Large intestine (tissue), 3 donors: ENCODE data around the gene WNT3. TPM values are rescaled to one million over a fixed set of nuclear protein-coding genes. Genes with fewer than 3 reads are reported as not detected.

Source experiments
- DNase-seq, 2 donors: peaks; one replicate each; pipeline versions ENCODE4 v3.0.0 to v3.0.0-alpha.2; 2013
- H3K27ac ChIP-seq: one replicate; pipeline ENCODE4 v1.5.1; 2013; ENCODE audit warnings: low read length
- H3K27me3 ChIP-seq: 2 replicates; pipeline ENCODE4 v1.6.1; 2013; ENCODE audit warnings: low read length; ENCODE audit not compliant: control insufficient read depth, insufficient read depth
- H3K36me3 ChIP-seq: 2 replicates; pipeline ENCODE4 v1.6.1; 2013; ENCODE audit warnings: low read length; ENCODE audit not compliant: control insufficient read depth, insufficient read depth
- H3K4me1 ChIP-seq: one replicate; pipeline ENCODE4 v1.6.1; 2013; ENCODE audit warnings: low read length; ENCODE audit not compliant: control insufficient read depth, insufficient read depth
- H3K4me3 ChIP-seq: one replicate; pipeline ENCODE4 v1.5.1; 2013; ENCODE audit warnings: low read length
- H3K9me3 ChIP-seq: one replicate; pipeline ENCODE4 v1.6.1; 2013; ENCODE audit warnings: mild to moderate bottlenecking, low read depth, low read length, moderate library complexity; ENCODE audit not compliant: control insufficient read depth
- WGBS: methylation state at CpG from one replicate; pipeline ENCODE4 v1.1.5; 2013; ENCODE audit warnings: low lambda C conversion rate; ENCODE audit not compliant: insufficient coverage; 5-methylcytosine and 5-hydroxymethylcytosine counted together
- polyA plus RNA-seq: library from polyadenylated mRNA; unstranded; fragments of 120-200 nt; gene quantifications from one replicate; pipeline ENCODE4 v1.2.1, GENCODE V29; 2013

The WNT3 gene
- polyA plus RNA-seq, 1 donor: 9.3 TPM

- H3K9me3 ChIP-seq: no peaks in the 10 kb centered on the region
- H3K4me1 ChIP-seq: no peaks in the 10 kb centered on the region
- no peak overlapping the region for H3K27ac ChIP-seq
- H3K4me3 ChIP-seq: no peak overlapping the region
- DNase-seq: no peak
- peaks cover 8% of the 10 kb centered on the region for H3K27me3 ChIP-seq
- WGBS: 40% methylated on average over 1 of the region's 2 CpGs
- H3K36me3 ChIP-seq: no peaks in the 10 kb centered on the region
Observed at GRCh38 chr17:46836500-46836899, 18.0 kb upstream of the WNT3 start.

GRCh38 chr17:46834846-46835245 lies 16.4 kb upstream of the WNT3 start:
- Histone ChIP-seq H3K27me3 (no peaks in the 10 kb centered on the region), H3K4me1 (no peaks in the 10 kb centered on the region), H3K9me3 (no peaks in the 10 kb centered on the region), H3K4me3 (no peak overlapping the region), H3K36me3 (no peaks in the 10 kb centered on the region), H3K27ac (no peak overlapping the region)
- DNase-seq: no peak
- 100% methylated on average over 3 of the region's 3 CpGs for WGBS

GRCh38 chr17:46833840-46834208 lies 15.3 kb upstream of the WNT3 start:
- Histone ChIP-seq H3K4me1 (no peaks in the 10 kb centered on the region), H3K36me3 (no peaks in the 10 kb centered on the region), H3K27me3 (no peaks in the 10 kb centered on the region), H3K9me3 (no peaks in the 10 kb centered on the region), H3K27ac (no peak overlapping the region), H3K4me3 (no peak overlapping the region)
- no CpG with 5 or more reads among the region's 2 CpGs for WGBS
- no peak for DNase-seq

- H3K27me3 ChIP-seq: no peaks in the 10 kb centered on the region
- no peak for DNase-seq
- no peaks in the 10 kb centered on the region for H3K4me1 ChIP-seq
- H3K36me3 ChIP-seq: no peaks in the 10 kb centered on the region
- H3K4me3 ChIP-seq: no peak overlapping the region
- no peaks in the 10 kb centered on the region for H3K9me3 ChIP-seq
- WGBS: no CpG with 5 or more reads among the region's 17 CpGs
- H3K27ac ChIP-seq: no peak overlapping the region
Observed at GRCh38 chr17:46832945-46833839, 14.7 kb upstream of the WNT3 start.

- Histone ChIP-seq H3K9me3 (no peaks in the 10 kb centered on the region), H3K4me1 (no peaks in the 10 kb centered on the region), H3K27me3 (peaks cover under 1% of the 10 kb centered on the region), H3K27ac (no peak overlapping the region), H3K36me3 (no peaks in the 10 kb centered on the region), H3K4me3 (no peak overlapping the region)
- no CpG with 5 or more reads among the region's 11 CpGs for WGBS
- no peak for DNase-seq
Observed at GRCh38 chr17:46832331-46832821, 13.9 kb upstream of the WNT3 start.

GRCh38 chr17:46831573-46832330 lies 13.3 kb upstream of the WNT3 start:
- Histone ChIP-seq H3K27ac (no peak overlapping the region), H3K27me3 (peaks cover 4% of the 10 kb centered on the region), H3K4me3 (no peak overlapping the region), H3K9me3 (no peaks in the 10 kb centered on the region), H3K4me1 (no peaks in the 10 kb centered on the region), H3K36me3 (no peaks in the 10 kb centered on the region)
- WGBS: no CpG with 5 or more reads among the region's 14 CpGs
- no peak for DNase-seq

GRCh38 chr17:46827274-46827673 lies 8.8 kb upstream of the WNT3 start:
- peaks cover 28% of the 10 kb centered on the region for H3K27me3 ChIP-seq

GRCh38 chr17:46826116-46826515 lies 7.6 kb upstream of the WNT3 start:
- Histone ChIP-seq H3K9me3 (peaks cover 6% of the 10 kb centered on the region), H3K4me3 (no peak overlapping the region), H3K4me1 (no peaks in the 10 kb centered on the region), H3K27ac (no peak overlapping the region), H3K27me3 (peaks cover 40% of the 10 kb centered on the region), H3K36me3 (no peaks in the 10 kb centered on the region)
- no peak for DNase-seq
- no CpG with 5 or more reads among the region's 1 CpG for WGBS

More at GRCh38 chr17:46827274-46827673, 8.8 kb upstream of the WNT3 start:
- no peak overlapping the region for H3K4me3 ChIP-seq
- H3K36me3 ChIP-seq: no peaks in the 10 kb centered on the region
- peaks cover 5% of the 10 kb centered on the region for H3K9me3 ChIP-seq
- H3K4me1 ChIP-seq: no peaks in the 10 kb centered on the region
- no peak for DNase-seq
- no peak overlapping the region for H3K27ac ChIP-seq
- WGBS: no CpG with 5 or more reads among the region's 2 CpGs

- H3K4me3 ChIP-seq: no peak overlapping the region
- peaks cover 16% of the 10 kb centered on the region for H3K9me3 ChIP-seq
- H3K4me1 ChIP-seq: peaks cover 13% of the 10 kb centered on the region
- no peak overlapping the region for H3K27ac ChIP-seq
- H3K27me3 ChIP-seq: peaks cover 64% of the 10 kb centered on the region
- H3K36me3 ChIP-seq: no peaks in the 10 kb centered on the region
- WGBS: no CpG with 5 or more reads among the region's 8 CpGs
- DNase-seq: no peak
Observed at GRCh38 chr17:46823657-46824056, 5.2 kb upstream of the WNT3 start.

GRCh38 chr17:46822388-46822921 lies 4.0 kb upstream of the WNT3 start:
- no peak overlapping the region for H3K4me3 ChIP-seq
- H3K4me1 ChIP-seq: peaks cover 16% of the 10 kb centered on the region
- no peaks in the 10 kb centered on the region for H3K36me3 ChIP-seq
- H3K27me3 ChIP-seq: peaks cover 76% of the 10 kb centered on the region
- DNase-seq: no peak
- H3K27ac ChIP-seq: no peak overlapping the region
- peaks cover 19% of the 10 kb centered on the region for H3K9me3 ChIP-seq
- WGBS: no CpG with 5 or more reads among the region's 35 CpGs
